HepG2 (cell line): ENCODE measurements around the gene DTWD2. TPM values are rescaled to one million over a fixed set of nuclear protein-coding genes. Genes with fewer than 3 reads are reported as not detected.

Experiments
- ATAC-seq: fragments of 200-7000 bp; cut with Tn5 transposase; 3 replicates; pipeline ENCODE4 v1.9.1; 2020; ENCODE audit warnings: mild to moderate bottlenecking, moderate library complexity
- BruUV-seq: library from RNA; stranded (reverse); fragments of 400-500 nt; replicated peaks from 2 replicates; lab custom pipeline; 2021; lab: Mats Ljungman, UMichigan
- CTCF ChIA-PET: fragments of 300-600 bp; formaldehyde crosslinking; extraction: SDS; loops from one replicate; lab custom pipeline; 2021; ENCODE audit warnings: low total read pairs, inconsistent platforms, low intra/inter-chr PET ratio; lab: Yijun Ruan, JAX
- POLR2A ChIA-PET: fragments of 350-600 bp; sonication (Branson Sonifier 250); formaldehyde crosslinking; loops from one replicate; lab custom pipeline; 2020; ENCODE audit warnings: antibody characterized with exemption, inconsistent platforms; lab: Yijun Ruan, JAX
- DNase-seq: peaks from one replicate; pipeline ENCODE4 v3.0.0-alpha.2; 2015; ENCODE audit warnings: low spot score
- FAIRE-seq: peaks from 3 replicates; lab custom pipeline; 2011; peaks lifted over from hg19 to GRCh38; lab: Jason Lieb, UNC
- H2AFZ ChIP-seq: one replicate; pipeline ENCODE4 v1.6.1; 2011; ENCODE audit warnings: low read length, inconsistent platforms
- H3K27ac ChIP-seq: fragments of 300-600 bp; 3 replicates; pipeline ENCODE4 v1.8.0; 2011; ENCODE audit warnings: mixed run types, mild to moderate bottlenecking, mixed read lengths, low read length, inconsistent platforms; ENCODE audit not compliant: insufficient read depth; ENCODE audit errors: extremely low read length
- H3K27me3 ChIP-seq, 2 experiments: fragments of 200-600 bp in 1 of 2; 2 replicates in 1 of 2; 3 replicates in 1 of 2; pipeline versions ENCODE4 v1.6.0 to v1.8.0; 2011; ENCODE audit warnings: low read length in 2 of 2, mild to moderate bottlenecking in 2 of 2, moderate library complexity in 2 of 2, inconsistent platforms in 1 of 2; ENCODE audit not compliant: insufficient read depth in 2 of 2, control insufficient read depth in 1 of 2
- H3K36me3 ChIP-seq, 2 experiments: fragments of 200-600 bp in 1 of 2; replicated peaks in 1 of 2; 2 replicates in 1 of 2; 3 replicates in 1 of 2; pipeline versions ENCODE4 v1.5.1 to v1.8.0; 2011; ENCODE audit warnings: low read length in 2 of 2, inconsistent platforms in 1 of 2; ENCODE audit not compliant: insufficient read depth in 2 of 2, control insufficient read depth in 1 of 2
- H3K4me1 ChIP-seq: 2 replicates; pipeline ENCODE4 v1.5.1; 2012; ENCODE audit warnings: low read length, inconsistent platforms; ENCODE audit not compliant: insufficient read depth
- H3K4me2 ChIP-seq: 2 replicates; pipeline ENCODE4 v1.6.0; 2011; ENCODE audit warnings: low read depth, low read length, inconsistent platforms
- H3K4me3 ChIP-seq, 3 experiments: fragments of 200-600 bp in 1 of 3; sonication (generic), shearing (Covaris generic) in 1 of 3; replicated peaks in 1 of 3; 2 replicates each; pipeline ENCODE4 v1.5.1; 2011 to 2016; ENCODE audit warnings: low read length in 3 of 3, inconsistent platforms in 2 of 3, low read depth in 2 of 3, mild to moderate bottlenecking in 2 of 3, control low read depth in 1 of 3, mixed read lengths in 1 of 3; ENCODE audit not compliant: insufficient read depth in 1 of 3
- H3K79me2 ChIP-seq: one replicate; pipeline ENCODE4 v1.6.1; 2011; ENCODE audit warnings: low read length, inconsistent platforms; ENCODE audit not compliant: insufficient read depth
- H3K9ac ChIP-seq: 2 replicates; pipeline ENCODE4 v1.6.0; 2011; ENCODE audit warnings: mild to moderate bottlenecking, low read depth, low read length, inconsistent platforms; ENCODE audit not compliant: insufficient read depth
- H3K9me3 ChIP-seq: 2 replicates; pipeline ENCODE4 v1.5.1; 2012; ENCODE audit warnings: mild to moderate bottlenecking, low read length
- H4K20me1 ChIP-seq: 2 replicates; pipeline ENCODE4 v1.6.0; 2011; ENCODE audit warnings: inconsistent platforms, mild to moderate bottlenecking, low read length, moderate library complexity; ENCODE audit not compliant: insufficient read depth
- CHD2 ChIP-seq: IDR thresholded peaks from 2 replicates; pipeline ENCODE4 v1.6.1; 2011; ENCODE audit warnings: low read depth, low read length, improper control_type of control experiment
- DPF2 ChIP-seq: sonication (generic); formaldehyde crosslinking; IDR thresholded peaks from 2 replicates; pipeline ENCODE4 v1.4.0; 2020; ENCODE audit warnings: mild to moderate bottlenecking, low read depth, missing genetic modification reagents, borderline replicate concordance
- GPN1 ChIP-seq: sonication (generic); formaldehyde crosslinking; IDR thresholded peaks from 2 replicates; pipeline ENCODE4 v1.5.1; 2020; ENCODE audit warnings: missing genetic modification reagents, borderline replicate concordance
- MBD4 ChIP-seq: IDR thresholded peaks from 2 replicates; pipeline ENCODE4 v1.6.1; 2012; ENCODE audit warnings: low read length, inconsistent platforms, borderline replicate concordance
- NCOA5 ChIP-seq: sonication (generic); formaldehyde crosslinking; IDR thresholded peaks from 2 replicates; pipeline ENCODE4 v1.4.0; 2020; ENCODE audit warnings: missing genetic modification reagents
- TEAD3 ChIP-seq: optimal IDR thresholded peaks from 2 replicates; pipeline ENCODE3; 2016; ENCODE audit warnings: borderline replicate concordance
- ZFP62 ChIP-seq: sonication (generic); formaldehyde crosslinking; IDR thresholded peaks from 2 replicates; pipeline ENCODE4 v1.4.0; 2020; ENCODE audit warnings: missing genetic modification reagents
- ZNF33B ChIP-seq: sonication (generic); formaldehyde crosslinking; IDR thresholded peaks from 2 replicates; pipeline ENCODE4 v1.5.1; 2020; ENCODE audit warnings: mild to moderate bottlenecking, missing genetic modification reagents
- WGBS: methylation state at CpG from one replicate; pipeline ENCODE4 v1.1.6; 2017; ENCODE audit warnings: low lambda C conversion rate; 5-methylcytosine and 5-hydroxymethylcytosine counted together
- in situ Hi-C: cut with HindIII; loops from 2 replicates; pipeline ENCODE4 v1.10.0; 2017; ENCODE audit warnings: low pct_unique_long_range_greater_than_20kb; ENCODE audit not compliant: extremely low pct_ligation_motif_present
- intact Hi-C: fragments of 100-400 bp; cut with micrococcal nuclease; formaldehyde crosslinking; loops from one replicate; pipeline ENCODE4 v1.10.0; 2022; ENCODE audit not compliant: unreplicated experiment
- polyA plus RNA-seq, 8 experiments: library from polyadenylated mRNA; depleted of rRNA in 3 of 8; stranded (reverse) in 7 of 8; unstranded in 1 of 8; fragments of >200 nt; fragmentation: Illumina TruSeq in 4 of 8; extraction: Trizol in 4 of 8; gene quantifications; 2 replicates each; pipeline versions ENCODE4 v1.2.1 to v1.2.3, GENCODE V29; 2011 to 2016; ENCODE audit warnings: low read depth in 4 of 8, missing spikeins in 1 of 8, mixed read lengths in 1 of 8; ENCODE audit not compliant: insufficient read depth in 1 of 8
- total RNA-seq, 5 experiments: library from RNA; depleted of rRNA; stranded (reverse); fragments of >200 nt; fragmentation: Illumina TruSeq; extraction: Trizol; gene quantifications; 2 replicates each; pipeline ENCODE4 v1.2.3, GENCODE V29; 2016; ENCODE audit warnings: low read depth in 1 of 5
- TF ChIP-seq, protein P1 (sequence below): IDR thresholded peaks from 2 replicates; pipeline ENCODE4 v1.6.1; 2016
- TF ChIP-seq, protein P2 (sequence below): sonication (generic); formaldehyde crosslinking; IDR thresholded peaks from 2 replicates; pipeline ENCODE4 v1.4.0; 2020; ENCODE audit warnings: missing genetic modification reagents
- TF ChIP-seq, protein P3 (sequence below): sonication (generic); formaldehyde crosslinking; IDR thresholded peaks from 2 replicates; pipeline ENCODE4 v1.4.0; 2020; ENCODE audit warnings: missing genetic modification reagents, low read depth, mild to moderate bottlenecking, borderline replicate concordance

Gene DTWD2
- total and polyA plus RNA-seq, 2 of the 13 experiments (the other 11 are each of a cell fraction or from before 2014, with no cell fraction given) = 1.6 to 6.0 TPM

DNA sequence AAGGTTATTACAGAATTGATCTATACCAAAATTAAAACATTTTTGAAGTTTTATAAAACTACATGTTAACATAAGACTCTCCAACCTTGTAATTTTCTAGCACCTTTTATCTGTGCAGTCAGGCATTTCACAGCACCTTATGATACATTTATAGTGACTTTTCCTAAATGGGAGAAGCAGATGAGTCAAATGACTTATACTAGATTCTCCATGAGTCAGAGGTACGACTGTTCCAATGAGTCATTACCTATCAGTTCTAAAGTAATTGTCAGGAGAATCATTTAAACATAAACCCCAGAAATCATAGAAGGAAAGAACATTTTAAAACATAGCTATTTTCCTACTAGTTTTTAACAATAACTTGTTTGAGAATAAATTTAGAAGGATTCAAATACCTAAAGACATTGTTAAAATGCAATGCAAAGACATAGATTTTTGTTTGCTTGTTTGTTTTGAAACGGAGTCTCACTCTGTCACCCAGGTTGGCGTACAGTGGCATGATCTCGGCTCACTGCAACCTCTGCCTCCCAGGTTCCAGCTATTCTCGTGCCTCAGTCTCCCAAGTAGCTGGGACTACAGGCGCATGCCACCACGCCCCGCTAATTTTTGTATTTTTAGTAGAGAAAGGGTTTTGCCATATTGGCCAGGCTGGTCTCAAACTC, 47.9 kb upstream of the DTWD2 start:
- ChIA-PET POLR2A (no interaction called here), CTCF (no interaction called here)
- TF ChIP-seq, protein P1, sequence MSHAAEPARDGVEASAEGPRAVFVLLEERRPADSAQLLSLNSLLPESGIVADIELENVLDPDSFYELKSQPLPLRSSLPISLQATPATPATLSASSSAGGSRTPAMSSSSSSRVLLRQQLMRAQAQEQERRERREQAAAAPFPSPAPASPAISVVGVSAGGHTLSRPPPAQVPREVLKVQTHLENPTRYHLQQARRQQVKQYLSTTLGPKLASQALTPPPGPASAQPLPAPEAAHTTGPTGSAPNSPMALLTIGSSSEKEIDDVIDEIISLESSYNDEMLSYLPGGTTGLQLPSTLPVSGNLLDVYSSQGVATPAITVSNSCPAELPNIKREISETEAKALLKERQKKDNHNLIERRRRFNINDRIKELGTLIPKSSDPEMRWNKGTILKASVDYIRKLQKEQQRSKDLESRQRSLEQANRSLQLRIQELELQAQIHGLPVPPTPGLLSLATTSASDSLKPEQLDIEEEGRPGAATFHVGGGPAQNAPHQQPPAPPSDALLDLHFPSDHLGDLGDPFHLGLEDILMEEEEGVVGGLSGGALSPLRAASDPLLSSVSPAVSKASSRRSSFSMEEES (CRISPR knock-in tag) = no peak
- TF ChIP-seq, protein P2, sequence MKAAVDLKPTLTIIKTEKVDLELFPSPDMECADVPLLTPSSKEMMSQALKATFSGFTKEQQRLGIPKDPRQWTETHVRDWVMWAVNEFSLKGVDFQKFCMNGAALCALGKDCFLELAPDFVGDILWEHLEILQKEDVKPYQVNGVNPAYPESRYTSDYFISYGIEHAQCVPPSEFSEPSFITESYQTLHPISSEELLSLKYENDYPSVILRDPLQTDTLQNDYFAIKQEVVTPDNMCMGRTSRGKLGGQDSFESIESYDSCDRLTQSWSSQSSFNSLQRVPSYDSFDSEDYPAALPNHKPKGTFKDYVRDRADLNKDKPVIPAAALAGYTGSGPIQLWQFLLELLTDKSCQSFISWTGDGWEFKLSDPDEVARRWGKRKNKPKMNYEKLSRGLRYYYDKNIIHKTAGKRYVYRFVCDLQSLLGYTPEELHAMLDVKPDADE (CRISPR knock-in tag) = no peak
- TF ChIP-seq NCOA5 (CRISPR knock-in tag) = no peak
- no peak for TF ChIP-seq CHD2
- TF ChIP-seq MBD4 = no peak
- TF ChIP-seq ZNF33B (CRISPR knock-in tag) = no peak
- TF ChIP-seq DPF2 (CRISPR knock-in tag) = no peak
- TF ChIP-seq TEAD3 = no peak
- TF ChIP-seq, protein P3, sequence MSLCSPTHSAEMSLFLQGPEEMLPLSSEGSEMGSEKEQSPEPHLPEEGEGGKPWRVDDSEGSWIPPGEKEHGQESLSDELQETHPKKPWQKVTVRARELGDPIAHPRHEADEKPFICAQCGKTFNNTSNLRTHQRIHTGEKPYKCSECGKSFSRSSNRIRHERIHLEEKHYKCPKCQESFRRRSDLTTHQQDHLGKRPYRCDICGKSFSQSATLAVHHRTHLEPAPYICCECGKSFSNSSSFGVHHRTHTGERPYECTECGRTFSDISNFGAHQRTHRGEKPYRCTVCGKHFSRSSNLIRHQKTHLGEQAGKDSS = no peak
- no peak for TF ChIP-seq ZFP62 (CRISPR knock-in tag)
- TF ChIP-seq GPN1 = no peak
- Histone ChIP-seq H4K20me1 (no peaks in the 10 kb centered on the region), H3K79me2 (no peaks in the 10 kb centered on the region), H3K4me3 (no peak overlapping the region), H3K4me2 (no peak overlapping the region), H2AFZ (no peak overlapping the region), H3K27ac (no peak overlapping the region), H3K9me3 (no peaks in the 10 kb centered on the region), H3K36me3 (no peaks in the 10 kb centered on the region), H3K27me3 (0 out of 5 replicates have a peak, but pooled peaks cover 0 to 3% of the 10 kb centered on the region in 2 experiments), H3K9ac (no peak overlapping the region), H3K4me1 (no peaks in the 10 kb centered on the region)
- WGBS = 48% methylated on average over 8 of the region's 8 CpGs
- DNase-seq (no peak), FAIRE-seq (no peak), ATAC-seq (no peak)
- in situ Hi-C loops = no loop called here
- intact Hi-C loops = no loop called here
- BruUV-seq = no TSS peak
